ENCODE data around the gene MTFR1L.

Gene MTFR1L

DNA sequence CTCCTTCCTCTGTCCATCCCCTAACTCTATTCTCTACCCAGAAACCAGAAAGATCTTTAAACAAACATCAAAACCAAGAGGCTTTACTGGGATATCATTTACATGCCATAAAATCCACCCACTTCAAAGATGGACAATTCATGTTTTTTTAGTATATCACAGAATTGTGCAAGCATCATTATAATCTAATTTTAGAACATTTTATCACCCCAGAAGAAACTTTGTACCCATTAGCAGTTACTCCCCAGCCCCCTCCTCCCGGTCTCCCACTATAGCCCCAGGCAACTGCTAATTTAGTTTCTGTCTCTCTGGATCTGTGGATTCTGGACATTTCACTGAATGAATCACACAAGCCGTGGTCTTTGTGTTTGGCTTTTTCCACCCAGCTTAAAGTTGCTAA lies 24.5 kb upstream of the MTFR1L start:
- H3K27ac ChIP-seq (ENCODE audit: low read depth, low read length) = no peak overlapping the region
- no peaks in the 10 kb centered on the region for H3K36me3 ChIP-seq (ENCODE audit: control insufficient read depth, insufficient read depth, low read length)
- no peak overlapping the region for H3K9ac ChIP-seq (ENCODE audit: low read length)
- H3K4me1 ChIP-seq (ENCODE audit: control insufficient read depth, insufficient read depth, low read length) = peaks cover 6% of the 10 kb centered on the region
- H3K4me3 ChIP-seq (ENCODE audit: low read length) = no peak overlapping the region
- no peaks in the 10 kb centered on the region for H3K27me3 ChIP-seq (ENCODE audit: control insufficient read depth, insufficient read depth, low read length)

DNA sequence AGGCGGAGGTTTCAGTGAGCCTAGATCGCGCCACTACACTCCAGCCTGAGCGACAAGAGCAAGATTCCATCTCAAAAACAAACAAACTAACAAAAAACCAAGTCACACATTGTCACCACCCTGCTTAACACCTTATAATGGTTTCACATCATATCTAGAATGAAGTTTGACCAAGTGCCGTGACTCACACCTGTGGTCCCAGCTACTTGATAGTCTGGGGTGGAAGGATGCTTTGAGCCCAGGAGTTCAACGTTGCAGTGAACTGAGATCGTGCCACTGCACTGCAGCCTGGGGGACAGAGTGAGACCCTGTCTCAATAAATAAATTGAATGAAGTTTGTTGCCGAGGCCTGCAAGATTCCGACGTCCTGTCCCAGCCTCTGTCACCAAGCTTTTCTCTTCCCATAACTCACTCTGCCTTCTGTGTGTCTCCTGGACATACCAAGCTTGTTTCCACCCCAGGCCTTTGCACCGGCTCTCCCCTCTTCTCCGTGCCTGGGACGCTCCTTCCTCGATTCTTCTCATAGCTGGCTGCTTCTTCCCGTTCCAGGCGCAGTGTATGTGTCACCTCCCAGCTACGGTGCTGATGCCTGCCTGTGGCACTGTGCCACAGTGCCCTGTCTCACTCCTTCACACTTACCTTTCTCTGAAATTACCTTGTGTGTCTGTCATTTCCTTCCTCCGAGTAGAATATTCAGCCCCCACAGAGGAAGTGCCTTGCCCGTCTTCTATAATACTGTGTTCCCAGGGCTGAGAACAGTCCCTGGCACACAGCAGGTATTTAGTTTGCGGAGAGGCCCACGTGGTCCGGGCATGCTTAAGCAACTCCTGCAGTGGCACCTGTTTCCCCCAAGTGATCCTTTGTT lies 23.6 kb upstream of the MTFR1L start:
- no peak overlapping the region for H3K9ac ChIP-seq (ENCODE audit: low read length)

DNA sequence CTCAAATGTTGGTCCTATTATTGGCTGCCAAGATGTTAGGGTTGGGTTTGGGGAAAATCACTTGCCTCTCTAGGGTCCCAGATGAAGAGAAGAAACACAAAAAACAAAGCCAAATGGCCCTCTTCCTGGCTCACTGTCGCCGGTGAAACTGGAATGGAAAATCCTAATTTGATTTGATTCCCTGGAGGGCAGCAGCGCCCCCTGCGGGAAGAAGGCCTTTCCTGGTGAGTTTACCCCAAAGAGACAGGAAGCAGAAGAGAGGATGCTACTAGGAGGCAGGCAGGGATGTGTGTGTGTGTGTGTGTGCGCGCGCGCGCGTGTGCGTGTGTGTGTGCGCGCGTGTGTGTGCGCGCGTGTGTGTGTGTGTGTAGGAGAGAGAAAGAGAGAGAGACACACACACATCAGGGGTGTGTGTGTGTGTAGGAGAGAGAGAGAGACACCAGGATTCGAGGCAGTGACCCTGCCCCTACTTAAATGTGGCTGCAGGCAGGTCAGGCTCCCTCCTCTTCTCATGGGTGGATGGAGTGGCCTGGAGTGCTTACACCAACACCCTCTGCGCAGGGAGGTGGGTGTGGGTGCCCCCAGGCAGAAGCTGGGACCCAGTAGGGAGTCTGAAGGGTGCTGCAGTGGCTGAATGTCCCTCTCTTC lies 22.8 kb upstream of the MTFR1L start:
- Histone ChIP-seq H3K27me3 (ENCODE audit: control insufficient read depth, insufficient read depth, low read length) (no peaks in the 10 kb centered on the region), H3K27ac (ENCODE audit: low read depth, low read length) (peak overlapping the region; percentile 4), H3K36me3 (ENCODE audit: control insufficient read depth, insufficient read depth, low read length) (no peaks in the 10 kb centered on the region), H3K4me3 (ENCODE audit: low read length) (no peak overlapping the region), H3K4me1 (ENCODE audit: control insufficient read depth, insufficient read depth, low read length) (peaks cover 11% of the 10 kb centered on the region), H3K9ac (ENCODE audit: low read length) (no peak overlapping the region)

More for the DNA sequence above, 23.6 kb upstream of the MTFR1L start:
- H3K4me3 ChIP-seq (ENCODE audit: low read length) = no peak overlapping the region
- H3K27me3 ChIP-seq (ENCODE audit: control insufficient read depth, insufficient read depth, low read length) = no peaks in the 10 kb centered on the region
- H3K27ac ChIP-seq (ENCODE audit: low read depth, low read length) = peak overlapping the region; percentile 4
- peaks cover 11% of the 10 kb centered on the region for H3K4me1 ChIP-seq (ENCODE audit: control insufficient read depth, insufficient read depth, low read length)
- no peaks in the 10 kb centered on the region for H3K36me3 ChIP-seq (ENCODE audit: control insufficient read depth, insufficient read depth, low read length)

DNA sequence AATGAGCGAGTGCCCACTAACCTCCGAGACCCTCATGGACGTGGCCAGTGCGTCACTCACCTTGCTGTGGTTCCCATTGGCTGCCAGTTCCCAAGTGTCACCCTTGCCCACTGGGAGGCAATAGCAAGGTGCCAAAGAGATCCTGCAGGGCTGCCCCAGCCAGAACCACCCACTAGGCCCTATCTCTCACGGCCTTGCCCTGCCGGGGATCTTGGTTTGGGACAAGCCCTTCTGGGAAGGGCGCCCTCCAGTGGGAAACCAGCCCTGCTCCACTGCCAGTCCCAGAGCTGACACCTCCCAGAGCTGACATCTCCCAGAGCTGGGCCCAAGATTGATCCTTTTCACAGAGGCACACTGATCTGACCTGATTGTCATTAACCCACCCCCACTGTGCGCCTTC lies 21.8 kb upstream of the MTFR1L start:
- Histone ChIP-seq H3K27ac (ENCODE audit: low read depth, low read length) (no peak overlapping the region), H3K4me3 (ENCODE audit: low read length) (no peak overlapping the region), H3K36me3 (ENCODE audit: control insufficient read depth, insufficient read depth, low read length) (no peaks in the 10 kb centered on the region), H3K27me3 (ENCODE audit: control insufficient read depth, insufficient read depth, low read length) (no peaks in the 10 kb centered on the region), H3K4me1 (ENCODE audit: control insufficient read depth, insufficient read depth, low read length) (peaks cover 11% of the 10 kb centered on the region), H3K9ac (ENCODE audit: low read length) (no peak overlapping the region)

DNA sequence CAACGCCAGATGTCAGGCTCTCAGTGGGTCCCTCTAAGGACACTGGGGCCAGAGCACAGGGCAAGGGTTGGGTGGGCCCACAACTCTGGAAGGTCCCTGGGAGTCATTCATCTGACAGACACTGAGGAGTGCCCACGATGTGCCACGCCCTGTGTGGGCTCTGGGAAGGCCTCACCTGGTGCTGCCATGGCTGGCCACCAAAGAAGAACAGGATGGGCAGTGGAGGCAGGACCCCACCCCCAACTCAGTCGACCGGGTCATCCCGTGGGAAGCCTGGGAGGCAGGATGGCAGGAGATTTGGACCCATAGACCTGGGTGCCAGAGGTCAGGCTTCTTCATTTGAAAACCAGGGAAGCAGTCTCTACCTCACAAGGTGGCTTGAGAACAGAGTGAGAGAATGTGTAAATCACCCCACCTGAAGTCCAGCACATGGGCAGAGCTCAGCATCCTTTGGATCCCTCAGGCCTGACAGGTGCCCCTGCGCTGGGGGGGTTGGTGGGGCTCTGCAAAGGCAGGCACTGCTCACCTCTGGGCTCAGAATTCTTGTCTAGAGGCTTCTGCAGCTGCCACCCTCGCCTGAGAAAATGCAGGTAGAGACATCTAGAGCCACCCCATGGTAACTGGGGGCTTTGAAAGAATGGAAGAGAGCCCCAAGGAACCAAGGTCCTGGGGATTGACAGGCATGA lies 20.9 kb upstream of the MTFR1L start:
- Histone ChIP-seq H3K4me3 (ENCODE audit: low read length) (no peak overlapping the region), H3K9ac (ENCODE audit: low read length) (no peak overlapping the region), H3K27ac (ENCODE audit: low read depth, low read length) (no peak overlapping the region), H3K36me3 (ENCODE audit: control insufficient read depth, insufficient read depth, low read length) (no peaks in the 10 kb centered on the region), H3K4me1 (ENCODE audit: control insufficient read depth, insufficient read depth, low read length) (peaks cover 11% of the 10 kb centered on the region), H3K27me3 (ENCODE audit: control insufficient read depth, insufficient read depth, low read length) (no peaks in the 10 kb centered on the region)

DNA sequence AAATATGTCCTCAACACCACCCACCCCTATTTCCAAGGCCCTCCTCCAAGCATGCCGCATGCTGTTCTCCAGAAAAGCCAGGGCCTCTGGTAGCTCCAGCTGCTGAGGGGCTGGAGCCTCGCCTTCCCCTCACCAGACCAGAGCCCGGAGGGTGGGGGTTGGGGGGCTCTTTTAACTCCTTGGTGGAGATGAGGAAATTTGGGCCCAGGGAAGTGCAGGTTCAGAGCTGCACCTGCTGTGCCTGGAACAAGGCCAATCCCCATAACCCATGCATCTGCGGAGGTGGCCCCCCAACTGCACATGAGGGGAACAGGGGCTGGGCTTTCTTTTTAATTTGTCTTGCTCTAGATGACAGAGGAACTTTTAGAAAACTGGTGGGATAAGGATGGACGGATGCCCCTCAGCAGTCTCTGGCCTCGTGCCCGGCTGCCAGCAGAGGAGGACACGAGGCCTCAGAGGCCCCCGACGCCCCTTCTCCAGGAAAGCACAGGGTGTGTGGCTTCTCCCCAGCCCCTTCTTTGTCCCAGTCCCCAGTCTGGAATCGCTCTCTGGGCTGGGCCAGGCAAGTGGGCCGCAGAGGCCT lies 20.3 kb upstream of the MTFR1L start:
- H3K4me1 ChIP-seq (ENCODE audit: control insufficient read depth, insufficient read depth, low read length) = peaks cover 11% of the 10 kb centered on the region
- H3K9ac ChIP-seq (ENCODE audit: low read length) = peak overlapping the region; percentile 22

DNA sequence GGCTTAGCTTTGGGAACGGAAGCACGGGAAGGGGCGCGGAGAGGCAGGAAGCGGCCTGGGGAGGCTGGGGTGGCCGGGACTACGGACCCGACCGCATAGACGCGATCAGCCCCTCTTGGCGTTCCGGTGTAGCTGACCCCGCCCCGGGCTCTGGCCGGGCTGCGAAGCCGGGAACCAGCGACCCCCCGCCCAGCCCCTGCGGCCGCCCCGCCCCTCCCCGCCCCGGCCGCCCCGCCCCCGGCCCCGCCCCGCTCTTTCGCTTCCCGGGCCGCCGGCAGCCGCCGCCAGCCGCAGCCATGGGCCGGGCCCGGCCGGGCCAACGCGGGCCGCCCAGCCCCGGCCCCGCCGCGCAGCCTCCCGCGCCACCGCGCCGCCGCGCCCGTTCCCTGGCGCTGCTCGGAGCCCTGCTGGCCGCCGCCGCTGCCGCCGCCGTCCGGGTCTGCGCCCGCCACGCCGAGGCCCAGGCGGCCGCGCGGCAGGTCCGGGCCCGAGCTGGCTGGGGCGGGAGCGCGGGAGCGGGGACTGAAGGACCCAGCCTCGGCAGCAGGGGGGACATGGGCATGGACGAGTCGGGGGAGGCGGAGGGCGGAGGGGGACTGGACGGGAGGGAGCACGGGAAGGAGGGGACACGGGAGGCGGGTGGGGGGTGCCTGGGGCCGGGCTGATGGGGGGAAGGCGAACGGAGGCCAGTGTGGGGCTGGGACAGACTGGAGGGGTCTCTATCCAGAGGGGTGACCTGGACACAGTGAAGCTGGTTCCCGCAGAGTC lies 19.6 kb upstream of the MTFR1L start, which contains the start of gene SELENON:
TSS of gene SELENON (plus strand) at position 259 of the 768 bp plus-strand sequence. CDS start at position 297, 38 bp downstream.
- H3K36me3 ChIP-seq (ENCODE audit: control insufficient read depth, insufficient read depth, low read length) = no peaks in the 10 kb centered on the region
- peak within 1 kb of the TSS; percentile 22 for H3K9ac ChIP-seq (ENCODE audit: low read length)
- H3K4me1 ChIP-seq (ENCODE audit: control insufficient read depth, insufficient read depth, low read length) = peaks cover 11% of the 10 kb centered on the region
- peak within 1 kb of the TSS; percentile 64 for H3K4me3 ChIP-seq (ENCODE audit: low read length)
- no peaks in the 10 kb centered on the region for H3K27me3 ChIP-seq (ENCODE audit: control insufficient read depth, insufficient read depth, low read length)
- peak within 1 kb of the TSS; percentile 84 for H3K27ac ChIP-seq (ENCODE audit: low read depth, low read length)

More for the DNA sequence above, 20.3 kb upstream of the MTFR1L start:
- Histone ChIP-seq H3K27me3 (ENCODE audit: control insufficient read depth, insufficient read depth, low read length) (no peaks in the 10 kb centered on the region), H3K27ac (ENCODE audit: low read depth, low read length) (peak overlapping the region; percentile 84), H3K36me3 (ENCODE audit: control insufficient read depth, insufficient read depth, low read length) (no peaks in the 10 kb centered on the region), H3K4me3 (ENCODE audit: low read length) (peak overlapping the region; percentile 64)

DNA sequence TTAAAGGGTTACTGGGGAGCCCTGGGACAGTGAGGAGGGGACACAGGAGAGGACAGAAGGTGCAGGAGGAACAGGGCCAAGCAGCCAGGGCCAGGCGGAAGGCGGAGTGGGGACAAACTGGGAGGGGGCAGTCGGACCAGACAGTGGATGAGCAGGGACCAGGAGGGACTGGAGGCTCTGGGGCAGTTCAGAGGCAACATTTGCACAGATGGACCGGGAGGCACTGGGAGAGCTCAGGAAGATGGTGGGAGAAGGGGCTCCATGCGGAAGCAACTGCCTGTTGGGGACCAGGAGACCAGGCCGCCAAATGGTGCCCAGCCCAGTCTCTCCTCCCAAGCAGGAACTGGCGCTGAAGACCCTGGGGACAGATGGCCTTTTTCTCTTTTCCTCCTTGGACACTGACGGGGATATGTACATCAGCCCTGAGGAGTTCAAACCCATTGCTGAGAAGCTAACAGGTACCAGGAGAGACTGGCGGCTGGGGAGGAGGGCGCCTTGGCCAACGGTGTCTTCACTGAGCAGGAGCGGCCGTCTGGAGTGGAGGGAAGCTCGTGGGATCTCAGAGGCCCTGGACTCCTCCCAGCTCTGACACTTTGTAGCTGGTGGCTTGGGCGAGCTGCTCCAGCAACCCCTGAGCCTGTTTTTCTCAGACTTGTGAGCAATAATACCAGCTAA lies 18.9 kb upstream of the MTFR1L start:
- peaks cover 14% of the 10 kb centered on the region for H3K4me1 ChIP-seq (ENCODE audit: control insufficient read depth, insufficient read depth, low read length)
- H3K9ac ChIP-seq (ENCODE audit: low read length) = peak overlapping the region; percentile 17
- peak overlapping the region; percentile 29 for H3K27ac ChIP-seq (ENCODE audit: low read depth, low read length)

DNA sequence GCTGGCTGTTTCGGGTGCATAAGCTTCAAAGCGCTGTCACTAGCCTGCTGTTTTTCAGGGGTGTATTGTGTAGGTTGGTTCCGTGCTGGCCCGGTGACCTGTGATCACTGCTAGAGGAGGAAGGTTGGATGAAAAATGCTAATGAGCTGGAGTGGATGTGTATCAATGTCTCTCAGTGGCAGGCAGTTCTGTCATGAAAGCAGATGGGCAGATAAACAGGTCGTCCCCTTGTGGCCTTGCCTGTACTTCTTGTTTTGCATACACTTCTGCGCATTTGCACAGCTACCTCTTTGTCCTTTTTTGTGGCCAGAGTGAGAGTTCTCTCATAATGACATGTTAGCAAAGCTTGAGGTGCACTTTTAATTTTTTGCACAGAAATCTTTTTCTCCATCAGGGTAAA lies 16.8 kb upstream of the MTFR1L start:
- Histone ChIP-seq H3K9ac (ENCODE audit: low read length) (no peak overlapping the region), H3K36me3 (ENCODE audit: control insufficient read depth, insufficient read depth, low read length) (peaks cover under 1% of the 10 kb centered on the region), H3K4me3 (ENCODE audit: low read length) (no peak overlapping the region), H3K27ac (ENCODE audit: low read depth, low read length) (no peak overlapping the region), H3K4me1 (ENCODE audit: control insufficient read depth, insufficient read depth, low read length) (peaks cover 14% of the 10 kb centered on the region), H3K27me3 (ENCODE audit: control insufficient read depth, insufficient read depth, low read length) (no peaks in the 10 kb centered on the region)

More for the DNA sequence above, 18.9 kb upstream of the MTFR1L start:
- Histone ChIP-seq H3K36me3 (ENCODE audit: control insufficient read depth, insufficient read depth, low read length) (no peaks in the 10 kb centered on the region), H3K4me3 (ENCODE audit: low read length) (peak overlapping the region; percentile 51), H3K27me3 (ENCODE audit: control insufficient read depth, insufficient read depth, low read length) (no peaks in the 10 kb centered on the region)

DNA sequence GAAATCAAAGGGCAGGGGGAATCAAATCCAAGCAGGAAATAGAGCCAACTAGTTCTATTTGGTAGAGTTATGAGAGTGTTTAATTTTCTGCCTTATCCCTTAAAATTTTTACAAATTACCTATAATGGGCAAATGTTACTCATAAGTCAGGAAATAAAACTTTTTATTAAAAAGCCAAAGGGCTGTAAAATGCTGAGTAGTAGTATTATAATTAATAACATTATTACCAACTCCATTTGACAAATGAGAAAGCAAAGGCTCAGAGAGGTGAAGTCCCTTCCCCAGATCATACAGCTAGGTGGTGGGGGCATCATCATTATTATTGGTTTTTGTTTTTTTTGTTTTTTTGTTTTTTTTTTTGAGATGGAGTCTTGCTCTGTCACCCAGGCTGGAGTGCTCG lies 16.4 kb upstream of the MTFR1L start:
- Histone ChIP-seq H3K27me3 (ENCODE audit: control insufficient read depth, insufficient read depth, low read length) (no peaks in the 10 kb centered on the region), H3K4me1 (ENCODE audit: control insufficient read depth, insufficient read depth, low read length) (peaks cover 14% of the 10 kb centered on the region), H3K27ac (ENCODE audit: low read depth, low read length) (no peak overlapping the region), H3K36me3 (ENCODE audit: control insufficient read depth, insufficient read depth, low read length) (peaks cover 2% of the 10 kb centered on the region), H3K4me3 (ENCODE audit: low read length) (no peak overlapping the region), H3K9ac (ENCODE audit: low read length) (no peak overlapping the region)

DNA sequence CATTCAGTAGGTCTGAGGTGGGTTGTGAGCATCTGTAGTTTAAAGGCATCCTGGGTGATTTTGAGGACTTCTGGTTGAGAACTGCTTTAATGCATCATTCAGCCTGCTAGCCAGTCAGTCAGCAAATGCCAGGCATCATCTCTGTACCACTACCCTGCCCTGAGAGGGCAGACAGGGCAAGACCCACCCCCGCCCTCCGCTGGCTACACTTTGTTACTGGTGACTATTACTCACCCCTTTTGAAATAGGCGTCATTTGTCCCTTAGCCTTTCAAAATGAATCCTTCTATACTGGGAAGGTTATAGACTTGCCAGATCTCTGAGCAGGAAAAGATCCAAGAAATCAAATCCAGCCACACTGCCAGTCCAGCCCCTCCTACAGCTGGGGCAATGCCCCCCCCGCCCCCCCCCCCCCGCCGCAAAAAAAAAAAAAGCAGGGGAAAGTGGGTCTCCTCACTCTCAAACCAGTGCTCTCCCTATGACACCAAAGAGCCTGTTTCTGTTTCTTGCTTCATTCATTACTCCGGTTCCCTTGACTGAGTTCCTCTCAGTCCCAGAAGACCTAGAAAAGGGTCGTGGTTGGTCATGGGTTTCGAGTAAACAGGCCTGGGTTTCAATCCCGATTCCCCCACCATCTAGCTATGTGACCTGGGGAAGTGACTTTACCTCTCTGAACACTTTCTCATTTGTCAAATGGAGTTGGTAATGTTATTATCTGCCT lies 15.3 kb upstream of the MTFR1L start:
- Histone ChIP-seq H3K27ac (ENCODE audit: low read depth, low read length) (no peak overlapping the region), H3K4me1 (ENCODE audit: control insufficient read depth, insufficient read depth, low read length) (peaks cover 11% of the 10 kb centered on the region), H3K27me3 (ENCODE audit: control insufficient read depth, insufficient read depth, low read length) (no peaks in the 10 kb centered on the region), H3K36me3 (ENCODE audit: control insufficient read depth, insufficient read depth, low read length) (peaks cover 2% of the 10 kb centered on the region), H3K4me3 (ENCODE audit: low read length) (no peak overlapping the region), H3K9ac (ENCODE audit: low read length) (no peak overlapping the region)

All from rectal smooth muscle tissue (tissue), 1 donor.